ENCODE results near the gene EHBP1L1. TPM values are rescaled to one million over a fixed set of nuclear protein-coding genes. Genes with fewer than 3 reads are reported as not detected.

Gene EHBP1L1
- total and polyA plus RNA-seq, 5 donors from 2014 or later: 7.8 to 143 (median 9.4) TPM

- ATAC-seq (ENCODE audit: low read depth in 2 of 2) (peak; percentile 18 to 21), DNase-seq (no peak)
- Mint-ChIP-seq H3K4me3 (peak overlapping the region; percentile 95 to 100 (median 98)), H3K36me3 (no peaks in the 10 kb centered on the region), H3K9me3 (peaks cover 0 to 2% (median 0%) of the 10 kb centered on the region in 7 donors), H3K4me1 (peaks cover 0 to 75% (median 47%) of the 10 kb centered on the region in 4 donors), H3K27me3 (peaks cover 9% of the 10 kb centered on the region), H3K27ac (peak overlapping the region; percentile 97 to 99 (median 98))
- H3K27ac ChIP-seq (ENCODE audit: insufficient read depth, low read length, poor library complexity, severe bottlenecking): peak overlapping the region; percentile 100
- peak overlapping the region; percentile 87 for H3K4me3 ChIP-seq (ENCODE audit: low read depth, low read length)
- no peaks in the 10 kb centered on the region for H3K9me3 ChIP-seq (ENCODE audit: control insufficient read depth in 2 of 2, low read length in 2 of 2)
- peaks cover 83% of the 10 kb centered on the region for H3K4me1 ChIP-seq (ENCODE audit: control insufficient read depth, insufficient read depth, low read length, poor library complexity, severe bottlenecking)
- H3K27me3 ChIP-seq (ENCODE audit: control insufficient read depth, insufficient read depth, low read length): no peaks in the 10 kb centered on the region
- H3K36me3 ChIP-seq (ENCODE audit: control insufficient read depth, insufficient read depth, low read length): no peaks in the 10 kb centered on the region
These were observed 6.5 kb upstream of the EHBP1L1 start for GRCh38 chr11:65569164-65569972.

GRCh38 chr11:65569973-65570918 lies 5.6 kb upstream of the EHBP1L1 start, which contains the start of gene ZNRD2:
Gene ZNRD2 (plus strand): TSS chr11:65570477. CDS start chr11:65570492, 15 bp downstream.
- peaks cover 9% of the 10 kb centered on the region for H3K27me3 Mint-ChIP-seq
- H3K9me3 Mint-ChIP-seq: peaks cover 0 to 2% (median 0%) of the 10 kb centered on the region in 7 donors
- ATAC-seq (ENCODE audit: low read depth in 2 of 2) (peak; percentile 78 to 82), DNase-seq (peak; percentile 98 to 99 (median 99))
- no peaks in the 10 kb centered on the region for H3K36me3 Mint-ChIP-seq
- Histone ChIP-seq H3K4me1 (ENCODE audit: control insufficient read depth, insufficient read depth, low read length, poor library complexity, severe bottlenecking) (peaks cover 83% of the 10 kb centered on the region), H3K4me3 (ENCODE audit: low read depth, low read length) (peak within 1 kb of the TSS; percentile 87), H3K36me3 (ENCODE audit: control insufficient read depth, insufficient read depth, low read length) (no peaks in the 10 kb centered on the region), H3K27me3 (ENCODE audit: control insufficient read depth, insufficient read depth, low read length) (no peaks in the 10 kb centered on the region), H3K27ac (ENCODE audit: insufficient read depth, low read length, poor library complexity, severe bottlenecking) (peak within 1 kb of the TSS; percentile 100), H3K9me3 (ENCODE audit: control insufficient read depth in 2 of 2, low read length in 2 of 2) (no peaks in the 10 kb centered on the region)
- H3K4me3 Mint-ChIP-seq: peak within 1 kb of the TSS; percentile 95 to 100 (median 98)
- H3K4me1 Mint-ChIP-seq: peaks cover 0 to 76% (median 45%) of the 10 kb centered on the region in 4 donors
- H3K27ac Mint-ChIP-seq: peak within 1 kb of the TSS; percentile 97 to 99 (median 98)

DNA sequence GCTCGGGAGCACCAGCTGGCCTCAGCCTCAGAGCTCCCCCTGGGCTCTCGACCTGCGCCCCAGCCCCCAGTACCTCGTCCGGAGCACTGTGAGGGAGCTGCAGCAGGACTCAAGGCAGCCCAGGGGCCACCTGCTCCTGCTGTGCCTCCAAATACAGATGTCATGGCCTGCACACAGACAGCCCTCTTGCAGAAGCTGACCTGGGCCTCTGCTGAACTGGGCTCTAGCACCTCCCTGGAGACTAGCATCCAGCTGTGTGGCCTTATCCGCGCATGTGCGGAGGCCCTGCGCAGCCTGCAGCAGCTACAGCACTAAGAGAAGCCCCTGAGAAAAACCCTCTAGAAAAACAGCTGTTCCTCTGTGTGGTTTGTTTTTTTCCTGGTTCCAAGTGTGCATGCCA lies 4.4 kb upstream of the EHBP1L1 start:
- Mint-ChIP-seq H3K36me3 (no peaks in the 10 kb centered on the region), H3K4me1 (peaks cover 0 to 70% (median 37%) of the 10 kb centered on the region in 4 donors), H3K27ac (peak overlapping the region; percentile 93 to 97 (median 95)), H3K4me3 (peak overlapping the region; percentile 95 to 100 (median 98)), H3K27me3 (peaks cover 9% of the 10 kb centered on the region), H3K9me3 (peaks cover 0 to 2% (median 0%) of the 10 kb centered on the region in 7 donors)
- H3K27me3 ChIP-seq (ENCODE audit: control insufficient read depth, insufficient read depth, low read length): no peaks in the 10 kb centered on the region
- peaks cover 79% of the 10 kb centered on the region for H3K4me1 ChIP-seq (ENCODE audit: control insufficient read depth, insufficient read depth, low read length, poor library complexity, severe bottlenecking)
- H3K36me3 ChIP-seq (ENCODE audit: control insufficient read depth, insufficient read depth, low read length): no peaks in the 10 kb centered on the region
- H3K9me3 ChIP-seq (ENCODE audit: control insufficient read depth in 2 of 2, low read length in 2 of 2): no peaks in the 10 kb centered on the region
- H3K27ac ChIP-seq (ENCODE audit: insufficient read depth, low read length, poor library complexity, severe bottlenecking): peak overlapping the region; percentile 100
- peak overlapping the region; percentile 87 for H3K4me3 ChIP-seq (ENCODE audit: low read depth, low read length)
- no peak for DNase-seq
- ATAC-seq (ENCODE audit: low read depth in 2 of 2): no peak

GRCh38 chr11:65571940-65572339 lies 3.9 kb upstream of the EHBP1L1 start:
- Histone ChIP-seq H3K4me3 (ENCODE audit: low read depth, low read length) (peak overlapping the region; percentile 60), H3K9me3 (ENCODE audit: control insufficient read depth in 2 of 2, low read length in 2 of 2) (no peaks in the 10 kb centered on the region), H3K27ac (ENCODE audit: insufficient read depth, low read length, poor library complexity, severe bottlenecking) (peak overlapping the region; percentile 100), H3K27me3 (ENCODE audit: control insufficient read depth, insufficient read depth, low read length) (no peaks in the 10 kb centered on the region), H3K4me1 (ENCODE audit: control insufficient read depth, insufficient read depth, low read length, poor library complexity, severe bottlenecking) (peaks cover 79% of the 10 kb centered on the region), H3K36me3 (ENCODE audit: control insufficient read depth, insufficient read depth, low read length) (no peaks in the 10 kb centered on the region)
- Mint-ChIP-seq H3K27me3 (peaks cover 9% of the 10 kb centered on the region), H3K27ac (peak overlapping the region; percentile 93 to 97 (median 95)), H3K4me3 (peak overlapping the region; percentile 95 to 100 (median 98)), H3K36me3 (no peaks in the 10 kb centered on the region), H3K9me3 (peaks cover 0 to 2% (median 0%) of the 10 kb centered on the region in 7 donors), H3K4me1 (peaks cover 0 to 70% (median 33%) of the 10 kb centered on the region in 4 donors)
- DNase-seq (peak in 1 of 3 donors; percentile 54), ATAC-seq (ENCODE audit: low read depth in 2 of 2) (no peak)

DNA sequence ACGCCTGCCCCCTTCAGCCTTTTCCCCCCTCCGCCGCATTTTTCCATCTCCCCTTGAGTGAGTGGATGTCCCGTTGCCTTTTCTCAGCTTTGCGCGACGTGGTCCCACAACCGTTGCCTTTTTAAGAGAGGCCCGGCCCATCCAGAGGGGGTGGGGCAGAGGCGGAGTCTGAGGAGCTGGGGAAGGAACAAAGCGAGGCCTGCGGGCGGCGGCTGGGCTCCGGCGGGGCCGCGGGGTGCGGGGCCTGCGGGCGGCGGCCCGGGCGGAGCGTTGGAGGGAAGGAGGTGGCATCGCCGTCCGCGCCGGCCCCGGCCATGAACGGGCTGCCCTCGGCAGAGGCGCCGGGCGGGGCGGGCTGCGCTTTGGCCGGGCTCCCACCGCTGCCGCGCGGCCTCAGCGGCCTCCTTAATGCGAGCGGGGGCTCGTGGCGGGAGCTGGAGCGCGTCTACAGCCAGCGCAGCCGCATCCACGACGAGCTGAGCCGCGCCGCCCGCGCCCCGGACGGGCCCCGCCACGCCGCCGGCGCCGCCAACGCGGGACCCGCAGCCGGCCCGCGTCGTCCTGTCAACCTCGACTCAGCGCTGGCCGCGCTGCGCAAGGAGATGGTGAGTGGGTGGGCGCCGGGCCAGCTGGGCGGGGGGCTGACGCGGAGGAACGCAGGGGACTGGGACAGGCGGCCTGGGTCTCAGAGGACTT lies 3.3 kb upstream of the EHBP1L1 start, which contains the start of gene FAM89B:
TSS of gene FAM89B (plus strand) at position 183 of the 696 bp plus-strand sequence. CDS start at position 315, 132 bp downstream.
- H3K9me3 ChIP-seq (ENCODE audit: control insufficient read depth in 2 of 2, low read length in 2 of 2): no peaks in the 10 kb centered on the region
- H3K27ac ChIP-seq (ENCODE audit: insufficient read depth, low read length, poor library complexity, severe bottlenecking): peak within 1 kb of the TSS; percentile 100
- H3K9me3 Mint-ChIP-seq: peaks cover 0 to 2% (median 0%) of the 10 kb centered on the region in 7 donors
- H3K4me1 ChIP-seq (ENCODE audit: control insufficient read depth, insufficient read depth, low read length, poor library complexity, severe bottlenecking): peaks cover 82% of the 10 kb centered on the region
- H3K36me3 ChIP-seq (ENCODE audit: control insufficient read depth, insufficient read depth, low read length): no peaks in the 10 kb centered on the region
- no peaks in the 10 kb centered on the region for H3K27me3 ChIP-seq (ENCODE audit: control insufficient read depth, insufficient read depth, low read length)
- H3K27me3 Mint-ChIP-seq: peaks cover 9% of the 10 kb centered on the region
- peak within 1 kb of the TSS; percentile 93 to 97 (median 95) for H3K27ac Mint-ChIP-seq
- peak; percentile 82 to 93 (median 86) for DNase-seq
- H3K36me3 Mint-ChIP-seq: no peaks in the 10 kb centered on the region
- peak within 1 kb of the TSS; percentile 95 to 100 (median 98) for H3K4me3 Mint-ChIP-seq
- ATAC-seq (ENCODE audit: low read depth in 2 of 2): peak; percentile 19 to 26
- peaks cover 0 to 72% (median 32%) of the 10 kb centered on the region in 4 donors for H3K4me1 Mint-ChIP-seq
- H3K4me3 ChIP-seq (ENCODE audit: low read depth, low read length): peak within 1 kb of the TSS; percentile 90

GRCh38 chr11:65573391-65574079 lies 2.3 kb upstream of the EHBP1L1 start:
- Histone ChIP-seq H3K9me3 (ENCODE audit: control insufficient read depth in 2 of 2, low read length in 2 of 2) (no peaks in the 10 kb centered on the region), H3K36me3 (ENCODE audit: control insufficient read depth, insufficient read depth, low read length) (no peaks in the 10 kb centered on the region), H3K4me3 (ENCODE audit: low read depth, low read length) (peak overlapping the region; percentile 90), H3K27ac (ENCODE audit: insufficient read depth, low read length, poor library complexity, severe bottlenecking) (peak overlapping the region; percentile 100), H3K27me3 (ENCODE audit: control insufficient read depth, insufficient read depth, low read length) (no peaks in the 10 kb centered on the region), H3K4me1 (ENCODE audit: control insufficient read depth, insufficient read depth, low read length, poor library complexity, severe bottlenecking) (peaks cover 83% of the 10 kb centered on the region)
- Mint-ChIP-seq H3K4me1 (peaks cover 0 to 75% (median 34%) of the 10 kb centered on the region in 4 donors), H3K27ac (peak overlapping the region; percentile 88 to 97 (median 93)), H3K27me3 (peaks cover 9% of the 10 kb centered on the region), H3K4me3 (peak overlapping the region; percentile 91 to 98 (median 94)), H3K36me3 (no peaks in the 10 kb centered on the region), H3K9me3 (peaks cover 0 to 2% (median 0%) of the 10 kb centered on the region in 7 donors)
- DNase-seq: no peak
- ATAC-seq (ENCODE audit: low read depth in 2 of 2): no peak

All from CD4-positive, CD25-positive, alpha-beta regulatory T cell (primary cell).